ENCODE measurements around the gene CCDC110. TPM values are rescaled to one million over a fixed set of nuclear protein-coding genes. Genes with fewer than 3 reads are reported as not detected.

Gene CCDC110
- total RNA-seq, 6 experiments from 2014 or later = not detected

- H3K4me1 Mint-ChIP-seq (ENCODE audit: low read depth) = peaks cover 57% of the 10 kb centered on the region
- H3K27ac Mint-ChIP-seq = peak within 1 kb of the TSS; percentile 94
- H3K27me3 Mint-ChIP-seq (ENCODE audit: insufficient read depth) = peaks cover 2% of the 10 kb centered on the region
- TF ChIP-seq CTCF (IDR thresholded peaks at IDR 0.05) = no peak
- peak within 1 kb of the TSS; percentile 92 for H3K4me3 Mint-ChIP-seq
- DNase-seq = peak; percentile 87
- peaks cover 19% of the 10 kb centered on the region for H3K36me3 Mint-ChIP-seq (ENCODE audit: low read depth)
- H3K9me3 Mint-ChIP-seq = no peaks in the 10 kb centered on the region
These were observed 76.1 kb downstream of the CCDC110 start, which contains the start of gene LRP2BP for GRCh38 chr4:185395238-185395955. LRP2BP (minus strand) TSS chr4:185395924; CDS start chr4:185378186, 17,738 bp downstream.

Other genes with a start within 250 kb of the CCDC110 start
- gene LRP2BP, start 75.8 kb downstream of the CCDC110 start, total RNA-seq (2021; fragmentation: NEBNext Ultra II Directional; extraction: Animal tissue kit (Norgen Biotek cat#: 25700)) = under 1 TPM; 0.13 to 0.47 (median 0.24) TPM
- 10 to 100 TPM in 1 of 6 experiments, 1 to 10 TPM in 5; 3.1 to 11.4 (median 4.1) TPM for gene ANKRD37, start 74.9 kb downstream of the CCDC110 start, total RNA-seq (2021; fragmentation: NEBNext Ultra II Directional; extraction: Animal tissue kit (Norgen Biotek cat#: 25700))
- 10 to 100 TPM; 23.1 to 35.6 (median 32.5) TPM for gene UFSP2, start 45.8 kb downstream of the CCDC110 start, total RNA-seq (2021; fragmentation: NEBNext Ultra II Directional; extraction: Animal tissue kit (Norgen Biotek cat#: 25700))
- gene PDLIM3, start 63.8 kb upstream of the CCDC110 start, total RNA-seq (2021; fragmentation: NEBNext Ultra II Directional; extraction: Animal tissue kit (Norgen Biotek cat#: 25700)) = not detected